Upper lobe of left lung (tissue), 4 donors: ENCODE results near the gene ERC1.

Experiments used
- CTCF ChIP-seq, 6 experiments: fragments of 450-650 bp in 4 of 6; fragments of 200-600 bp in 2 of 6; sonication (generic) in 2 of 6; IDR thresholded peaks; one replicate each; pipeline ENCODE4 v1.5.1; 2016 to 2019; ENCODE audit warnings: antibody characterized with exemption in 6 of 6
- EP300 ChIP-seq, 4 donors: sonication (generic); formaldehyde crosslinking; IDR thresholded peaks; one replicate each; pipeline ENCODE4 v1.5.1; 2017; ENCODE audit warnings: antibody characterized with exemption in 4 of 4, control low read depth in 2 of 4
- POLR2A ChIP-seq, 4 donors: fragments of 450-650 bp; IDR thresholded peaks; one replicate each; pipeline ENCODE4 v1.5.1; 2016 to 2017; ENCODE audit warnings: antibody characterized with exemption in 4 of 4, mild to moderate bottlenecking in 2 of 4
- POLR2AphosphoS5 ChIP-seq, 2 donors: sonication (generic); formaldehyde crosslinking; IDR thresholded peaks; one replicate each; pipeline ENCODE4 v1.5.1; 2017; ENCODE audit warnings: antibody characterized with exemption in 2 of 2

- no peak for TF ChIP-seq CTCF (IDR thresholded peaks at IDR 0.05)
- TF ChIP-seq POLR2A (IDR thresholded peaks at IDR 0.05), result no peak
- no peak for TF ChIP-seq POLR2AphosphoS5 (IDR thresholded peaks at IDR 0.05)
- TF ChIP-seq EP300 (IDR thresholded peaks at IDR 0.05), result no peak
Measured at GRCh38 chr12:1435456-1435855, 444.4 kb downstream of the ERC1 start.
